Trophoblast cell (in vitro differentiated cells and primary cell): ENCODE results near the gene SLC25A1.

Experiments
- DNase-seq, 2 donors: peaks; one replicate each; pipeline ENCODE4 v3.0.0-alpha.2; 2016
- H2AFZ ChIP-seq: 2 replicates; pipeline ENCODE4 v1.6.1; 2013; ENCODE audit warnings: low read length, moderate library complexity, mild to moderate bottlenecking; ENCODE audit not compliant: insufficient read depth, poor library complexity
- H2AK5ac ChIP-seq: 2 replicates; pipeline ENCODE4 v1.6.1; 2013; ENCODE audit warnings: mild to moderate bottlenecking, low read length
- H2BK120ac ChIP-seq: 2 replicates; pipeline ENCODE4 v1.6.1; 2013; ENCODE audit warnings: low read length, mild to moderate bottlenecking, moderate library complexity; ENCODE audit not compliant: insufficient read depth, poor library complexity
- H2BK12ac ChIP-seq: 2 replicates; pipeline ENCODE4 v1.6.1; 2013; ENCODE audit warnings: mild to moderate bottlenecking, low read length, moderate library complexity
- H2BK5ac ChIP-seq: 2 replicates; pipeline ENCODE4 v1.6.1; 2013; ENCODE audit warnings: low read length, low read depth, moderate library complexity, mild to moderate bottlenecking; ENCODE audit not compliant: poor library complexity
- H3K14ac ChIP-seq: 2 replicates; pipeline ENCODE4 v1.6.1; 2013; ENCODE audit warnings: mild to moderate bottlenecking, low read length
- H3K18ac ChIP-seq: 2 replicates; pipeline ENCODE4 v1.6.1; 2013; ENCODE audit warnings: mild to moderate bottlenecking, low read length
- H3K23ac ChIP-seq: 2 replicates; pipeline ENCODE4 v1.6.1; 2013; ENCODE audit warnings: low read length
- H3K27ac ChIP-seq: 2 replicates; pipeline ENCODE4 v1.5.1; 2013; ENCODE audit warnings: low read depth, mild to moderate bottlenecking, inconsistent platforms, low read length, moderate library complexity
- H3K27me3 ChIP-seq: 2 replicates; pipeline ENCODE4 v1.6.1; 2013; ENCODE audit warnings: inconsistent platforms, mild to moderate bottlenecking, low read length, moderate library complexity; ENCODE audit not compliant: insufficient read depth
- H3K36me3 ChIP-seq, 2 experiments: 1 replicate in 1 of 2; 2 replicates in 1 of 2; pipeline ENCODE4 v1.6.1; 2013; ENCODE audit warnings: low read length in 2 of 2, mild to moderate bottlenecking in 2 of 2, moderate library complexity in 1 of 2; ENCODE audit not compliant: insufficient read depth in 2 of 2, control insufficient read depth in 1 of 2
- H3K4ac ChIP-seq: 2 replicates; pipeline ENCODE4 v1.6.1; 2013; ENCODE audit warnings: low read depth, mild to moderate bottlenecking, low read length, moderate library complexity
- H3K4me1 ChIP-seq, 2 experiments: 1 replicate in 1 of 2; 2 replicates in 1 of 2; pipeline ENCODE4 v1.6.1; 2013; ENCODE audit warnings: low read length in 2 of 2, mild to moderate bottlenecking in 2 of 2, moderate library complexity in 1 of 2; ENCODE audit not compliant: insufficient read depth in 2 of 2, control insufficient read depth in 1 of 2
- H3K4me2 ChIP-seq: 2 replicates; pipeline ENCODE4 v1.6.1; 2013; ENCODE audit warnings: inconsistent platforms, mild to moderate bottlenecking, low read length, moderate library complexity
- H3K4me3 ChIP-seq: 2 replicates; pipeline ENCODE4 v1.5.1; 2013; ENCODE audit warnings: mild to moderate bottlenecking, low read depth, low read length, inconsistent platforms
- H3K79me1 ChIP-seq: one replicate; pipeline ENCODE4 v1.6.1; 2013; ENCODE audit warnings: low read length
- H3K79me2 ChIP-seq: 2 replicates; pipeline ENCODE4 v1.6.1; 2013; ENCODE audit warnings: low read length, mild to moderate bottlenecking; ENCODE audit not compliant: control insufficient read depth, insufficient read depth, poor library complexity
- H3K9ac ChIP-seq: 2 replicates; pipeline ENCODE4 v1.6.1; 2013; ENCODE audit warnings: mild to moderate bottlenecking, low read length
- H3K9me3 ChIP-seq: 2 replicates; pipeline ENCODE4 v1.6.1; 2013; ENCODE audit warnings: low read depth, mild to moderate bottlenecking, control low read depth, inconsistent platforms, low read length; ENCODE audit not compliant: insufficient read depth
- H4K12ac ChIP-seq: 2 replicates; pipeline ENCODE4 v1.6.1; 2013; ENCODE audit warnings: low read depth, mild to moderate bottlenecking, low read length, moderate library complexity
- H4K8ac ChIP-seq: 2 replicates; pipeline ENCODE4 v1.6.1; 2013; ENCODE audit warnings: low read depth, mild to moderate bottlenecking, low read length, moderate library complexity
- H4K91ac ChIP-seq: one replicate; pipeline ENCODE4 v1.6.1; 2013; ENCODE audit warnings: low read depth, mild to moderate bottlenecking, low read length, moderate library complexity
- WGBS: extraction: QIAGEN DNeasy Blood & Tissue Kit; methylation state at CpG from one replicate; pipeline ENCODE4 v1.1.7; 2013; ENCODE audit warnings: missing lambda C conversion rate; ENCODE audit not compliant: insufficient read length, insufficient coverage; ENCODE audit errors: extremely low coverage; 5-methylcytosine and 5-hydroxymethylcytosine counted together

SLC25A1 gene

DNA sequence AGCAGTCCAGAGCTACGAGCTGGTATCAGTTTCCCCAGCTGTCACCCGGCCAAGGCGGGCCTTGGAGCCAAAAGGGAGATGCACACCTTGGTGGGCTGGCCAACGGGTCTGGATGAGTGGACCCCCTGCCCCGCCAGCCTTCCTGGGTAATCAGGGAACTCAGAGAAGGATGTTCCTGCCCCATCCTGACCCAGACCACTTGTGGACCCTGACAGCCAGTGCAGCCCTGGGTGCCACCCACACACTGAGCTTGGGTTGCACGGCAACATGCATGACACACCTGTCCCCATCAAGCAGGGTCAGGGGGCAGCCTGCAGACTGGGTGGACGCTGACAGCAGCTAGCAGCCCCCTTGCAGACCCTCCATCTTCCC lies 8.6 kb downstream of the SLC25A1 start:
- H4K8ac ChIP-seq, result no peak overlapping the region
- H3K36me3 ChIP-seq, result peaks cover under 1 to 7% of the 10 kb centered on the region in 2 experiments
- no peak overlapping the region for H3K27ac ChIP-seq
- no peak overlapping the region for H4K12ac ChIP-seq
- no peak overlapping the region for H2BK5ac ChIP-seq
- peaks cover 10% of the 10 kb centered on the region for H3K79me1 ChIP-seq
- peaks cover 25% of the 10 kb centered on the region for H3K27me3 ChIP-seq
- no CpG with 5 or more reads among the region's 7 CpGs for WGBS
- no peak overlapping the region for H2AK5ac ChIP-seq
- DNase-seq, result no peak
- H3K23ac ChIP-seq, result no peak overlapping the region
- H3K4me3 ChIP-seq, result no peak overlapping the region
- no peak overlapping the region for H3K4ac ChIP-seq
- H4K91ac ChIP-seq, result no peak overlapping the region
- no peaks in the 10 kb centered on the region for H3K9me3 ChIP-seq
- no peak overlapping the region for H2AFZ ChIP-seq
- H3K4me1 ChIP-seq, result peaks cover 27 to 31% of the 10 kb centered on the region in 2 experiments
- H2BK120ac ChIP-seq, result no peak overlapping the region
- no peak overlapping the region for H3K18ac ChIP-seq
- H3K14ac ChIP-seq, result no peak overlapping the region
- H3K9ac ChIP-seq, result no peak overlapping the region
- H2BK12ac ChIP-seq, result no peak overlapping the region
- H3K4me2 ChIP-seq, result no peak overlapping the region
- H3K79me2 ChIP-seq, result peaks cover 11% of the 10 kb centered on the region

- Histone ChIP-seq H2BK5ac (no peak overlapping the region), H3K27me3 (peaks cover 25% of the 10 kb centered on the region), H2BK120ac (no peak overlapping the region), H3K4me1 (peaks cover 20 to 24% of the 10 kb centered on the region in 2 experiments), H3K79me2 (peaks cover 11% of the 10 kb centered on the region), H4K12ac (no peak overlapping the region), H4K91ac (no peak overlapping the region), H3K18ac (no peak overlapping the region), H3K27ac (no peak overlapping the region), H3K9ac (no peak overlapping the region), H4K8ac (no peak overlapping the region), H2AK5ac (no peak overlapping the region), H3K9me3 (no peaks in the 10 kb centered on the region), H3K4ac (no peak overlapping the region), H3K79me1 (peaks cover 10% of the 10 kb centered on the region), H2BK12ac (no peak overlapping the region), H3K4me3 (no peak overlapping the region), H3K36me3 (peaks cover 0 to 7% of the 10 kb centered on the region in 2 experiments), H2AFZ (no peak overlapping the region), H3K4me2 (no peak overlapping the region), H3K23ac (no peak overlapping the region), H3K14ac (no peak overlapping the region)
- no peak for DNase-seq
- no CpG with 5 or more reads among the region's 58 CpGs for WGBS
Observed at GRCh38 chr22:19169002-19169946, 9.3 kb downstream of the SLC25A1 start.

DNA sequence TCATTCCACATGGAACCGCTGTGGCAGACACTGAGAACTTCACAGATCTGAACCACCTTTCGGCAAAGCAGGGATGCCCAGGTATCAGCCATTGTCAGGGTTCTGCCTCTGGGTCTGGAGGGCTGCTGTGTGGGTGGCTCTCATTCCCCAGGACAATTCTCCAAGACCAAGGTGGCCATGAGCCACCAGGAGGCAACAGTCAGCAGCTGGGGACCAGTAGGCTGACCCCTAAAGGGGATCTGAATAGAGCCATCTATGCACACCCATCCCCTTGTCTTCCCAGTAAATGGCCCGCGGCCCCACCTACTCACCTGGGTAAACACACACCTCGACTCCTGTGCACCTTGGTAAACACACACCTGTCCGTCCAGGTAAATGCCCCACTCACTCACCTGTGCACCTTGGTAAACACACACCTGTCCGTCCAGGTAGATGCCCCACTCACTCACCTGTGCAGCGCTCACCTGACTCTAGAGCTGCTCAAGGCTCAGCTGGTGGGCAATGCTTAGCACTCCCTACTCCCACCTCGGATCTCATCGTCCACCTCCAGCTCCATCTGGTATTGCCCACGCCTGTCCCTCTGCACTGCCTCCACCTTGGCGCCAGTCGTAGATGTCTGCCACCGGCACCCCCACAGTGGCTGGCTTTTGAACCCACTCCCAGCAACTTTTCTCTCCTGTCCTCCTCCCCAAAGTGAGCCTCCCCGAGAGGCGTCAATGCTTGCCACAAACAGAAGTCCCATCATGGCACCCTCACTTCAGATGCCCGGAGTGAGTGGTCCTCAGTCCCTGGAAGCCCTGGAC lies 10.2 kb downstream of the SLC25A1 start:
- Histone ChIP-seq H2BK5ac (no peak overlapping the region), H2AFZ (no peak overlapping the region), H2BK120ac (no peak overlapping the region), H3K4me3 (no peak overlapping the region), H3K23ac (no peak overlapping the region), H3K4me2 (no peak overlapping the region), H3K79me1 (peaks cover 10% of the 10 kb centered on the region), H3K9me3 (no peaks in the 10 kb centered on the region), H2AK5ac (no peak overlapping the region), H3K4me1 (peaks cover 17 to 18% of the 10 kb centered on the region in 2 experiments), H3K27me3 (peaks cover 25% of the 10 kb centered on the region), H3K14ac (no peak overlapping the region), H3K9ac (no peak overlapping the region), H2BK12ac (no peak overlapping the region), H3K4ac (no peak overlapping the region), H4K12ac (no peak overlapping the region), H4K91ac (no peak overlapping the region), H3K79me2 (peaks cover 11% of the 10 kb centered on the region), H3K18ac (no peak overlapping the region), H4K8ac (no peak overlapping the region), H3K36me3 (peaks cover 0 to 4% of the 10 kb centered on the region in 2 experiments), H3K27ac (no peak overlapping the region)
- WGBS, result no CpG with 5 or more reads among the region's 17 CpGs
- no peak for DNase-seq

- Histone ChIP-seq H3K27me3 (peaks cover 25% of the 10 kb centered on the region), H3K27ac (no peak overlapping the region), H2BK120ac (no peak overlapping the region), H3K18ac (no peak overlapping the region), H3K9ac (no peak overlapping the region), H3K9me3 (no peaks in the 10 kb centered on the region), H3K14ac (no peak overlapping the region), H3K4me2 (no peak overlapping the region), H3K23ac (no peak overlapping the region), H3K79me1 (peaks cover 10% of the 10 kb centered on the region), H3K4ac (no peak overlapping the region), H3K79me2 (peaks cover 9% of the 10 kb centered on the region), H3K4me3 (no peak overlapping the region), H4K12ac (no peak overlapping the region), H2AK5ac (no peak overlapping the region), H4K8ac (no peak overlapping the region), H3K36me3 (no peaks in the 10 kb centered on the region), H4K91ac (no peak overlapping the region), H2BK5ac (no peak overlapping the region), H3K4me1 (peaks cover 7 to 9% of the 10 kb centered on the region in 2 experiments), H2AFZ (no peak overlapping the region), H2BK12ac (no peak overlapping the region)
- no CpG with 5 or more reads among the region's 13 CpGs for WGBS
- no peak for DNase-seq
Observed at GRCh38 chr22:19167106-19167869, 11.2 kb downstream of the SLC25A1 start.
